Measurements from ENCODE around the gene SEL1L.
A peak's percentile ranks its signal among the peaks of the same experiment; 100 is the strongest.
"Not testable (repeated sequence)": the region's sequence is repeated elsewhere in the genome, so short reads cannot be mapped to it uniquely, and the experiment has no call there.

SEL1L gene

GRCh38 chr14:81446279-81447007 is 87.2 kb downstream of the SEL1L start:
- DNase-seq: no peak

DNA sequence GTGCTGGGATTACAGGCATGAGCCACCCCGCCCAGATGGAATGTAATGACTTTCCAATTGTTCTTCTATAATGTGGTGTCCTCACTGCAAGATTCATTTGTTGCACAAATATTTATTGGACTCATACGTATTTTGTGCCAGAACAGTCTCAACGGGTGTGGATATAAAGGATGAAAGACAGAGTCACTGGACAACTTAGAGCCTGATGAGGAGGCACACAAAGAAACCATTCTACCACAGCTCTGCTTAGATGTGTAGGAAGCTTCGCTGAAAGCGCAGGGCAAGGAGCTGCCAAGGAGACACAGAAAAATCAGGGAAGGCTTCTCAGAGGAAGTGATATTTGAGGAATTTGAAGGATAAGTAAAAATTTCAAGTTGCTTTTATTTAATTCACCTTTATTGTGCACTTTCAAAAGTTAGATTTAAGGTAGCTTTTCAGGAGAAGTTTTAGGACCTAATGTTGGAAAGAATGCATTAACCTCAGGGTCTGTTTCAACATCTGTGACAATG is 92.0 kb downstream of the SEL1L start:
- no peak for DNase-seq

DNA sequence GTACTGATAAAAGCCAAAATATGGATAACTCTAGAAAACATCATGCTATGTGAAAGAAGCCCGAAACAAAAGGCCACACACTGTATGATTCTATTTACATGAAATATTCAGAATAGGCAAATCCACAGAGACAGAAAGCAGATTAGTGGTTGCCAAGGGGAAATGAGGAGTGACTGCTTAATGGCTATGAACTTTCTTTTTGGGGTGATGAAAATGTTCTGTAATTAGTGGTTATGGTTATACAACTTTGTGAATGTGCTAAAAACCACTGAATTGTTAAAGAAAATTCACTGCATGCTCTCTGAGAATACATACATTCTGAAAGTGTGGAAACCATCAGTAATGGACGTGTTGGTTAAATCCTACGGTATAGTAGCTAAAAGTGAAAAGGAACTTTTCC is 93.6 kb downstream of the SEL1L start:
- DNase-seq: no peak

- no peak for DNase-seq
These were observed 96.4 kb downstream of the SEL1L start for GRCh38 chr14:81437244-81437643.

- peak; percentile 64 for DNase-seq
These were observed 97.1 kb downstream of the SEL1L start for GRCh38 chr14:81436296-81437138.

DNA sequence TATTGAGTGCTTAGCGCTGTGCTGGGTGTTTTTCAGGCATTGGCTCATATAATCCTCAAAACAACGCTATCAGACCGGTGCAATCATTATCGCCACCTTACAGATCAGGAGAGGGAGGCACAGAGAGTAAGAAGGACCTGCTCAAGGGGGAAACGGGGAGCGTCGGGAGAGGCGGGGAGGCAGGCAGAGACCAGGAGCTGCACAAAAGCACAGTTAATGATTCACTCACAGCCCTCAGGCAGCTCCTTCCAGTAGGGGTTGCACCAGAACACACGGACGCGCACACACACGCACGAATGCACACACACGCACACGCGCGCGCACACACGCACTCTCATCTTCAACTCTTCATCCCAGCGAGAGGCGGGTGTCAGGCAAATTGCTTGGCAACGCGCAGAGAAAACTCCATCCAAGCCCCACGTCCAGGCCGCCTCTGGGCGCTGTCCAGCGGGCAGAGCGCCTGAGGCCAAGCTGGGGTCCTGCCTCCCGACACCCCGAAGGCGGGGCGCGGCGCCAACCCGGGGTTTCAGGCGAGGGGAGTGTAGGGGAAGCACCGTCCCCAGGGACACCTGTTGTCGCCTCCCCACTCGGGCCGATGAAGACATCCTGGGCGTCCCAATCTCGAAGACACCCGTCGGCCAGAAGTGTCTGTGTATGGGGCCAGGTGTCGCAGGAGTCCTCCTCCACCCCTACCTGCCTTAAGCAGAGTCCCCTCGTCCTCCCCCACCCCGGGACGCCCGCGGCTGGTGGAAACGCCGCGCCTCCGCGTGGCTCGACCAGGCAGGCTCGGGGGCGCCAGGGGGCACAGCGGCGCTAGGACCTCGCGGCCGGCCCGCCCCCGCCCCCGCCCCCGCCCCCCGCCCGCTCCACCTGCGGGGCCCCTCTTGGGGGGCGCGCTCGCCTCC is 98.0 kb downstream of the SEL1L start:
- peak; percentile 36 for DNase-seq

GRCh38 chr14:81435048-81435390 is 98.6 kb downstream of the SEL1L start:
- no peak for DNase-seq

GRCh38 chr14:81434230-81434629 is 99.4 kb downstream of the SEL1L start:
- no peak for DNase-seq

- no peak for DNase-seq
These were observed 100.3 kb downstream of the SEL1L start for GRCh38 chr14:81433378-81433777.

DNA sequence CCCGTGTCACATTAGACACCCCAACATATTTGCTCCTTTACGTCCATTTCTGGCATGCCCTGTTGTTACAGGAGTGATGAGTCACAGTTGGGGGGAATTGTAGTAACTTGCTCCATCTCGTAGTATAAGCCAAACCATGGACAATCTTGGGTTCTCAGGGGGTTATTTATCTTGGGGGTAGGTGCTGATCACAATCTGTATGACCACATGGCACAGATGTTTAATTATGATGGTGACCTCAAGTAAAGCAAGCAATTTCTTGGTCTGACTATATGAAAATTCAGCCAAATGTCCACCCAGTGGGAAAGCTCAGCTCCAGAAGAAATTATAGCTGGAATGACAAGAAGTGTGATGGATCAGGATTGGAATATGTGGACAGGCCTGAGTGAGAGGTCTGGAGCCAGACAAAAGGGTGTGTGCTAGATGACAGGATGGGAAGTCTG is 101.4 kb downstream of the SEL1L start:
- DNase-seq: peak; percentile 30

DNA sequence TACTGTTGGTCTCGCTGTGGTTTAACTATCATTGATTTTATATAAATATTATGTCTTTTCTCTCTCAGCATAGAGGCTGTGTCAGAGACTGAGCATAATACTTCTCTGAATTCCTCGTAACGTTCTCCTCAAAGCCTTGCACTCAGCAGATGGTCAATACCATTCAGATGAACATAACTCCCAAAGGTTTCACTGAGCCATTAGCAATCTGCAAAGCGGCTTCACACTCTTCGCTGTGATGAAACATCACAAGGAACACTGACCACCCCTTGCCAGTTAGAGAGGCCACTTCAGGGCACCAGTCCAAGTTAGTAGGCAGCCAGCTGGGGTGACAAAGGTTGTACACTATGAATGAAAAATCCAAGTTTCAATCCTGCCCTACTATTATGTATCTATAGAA is 103.4 kb downstream of the SEL1L start:
- no peak for DNase-seq

DNA sequence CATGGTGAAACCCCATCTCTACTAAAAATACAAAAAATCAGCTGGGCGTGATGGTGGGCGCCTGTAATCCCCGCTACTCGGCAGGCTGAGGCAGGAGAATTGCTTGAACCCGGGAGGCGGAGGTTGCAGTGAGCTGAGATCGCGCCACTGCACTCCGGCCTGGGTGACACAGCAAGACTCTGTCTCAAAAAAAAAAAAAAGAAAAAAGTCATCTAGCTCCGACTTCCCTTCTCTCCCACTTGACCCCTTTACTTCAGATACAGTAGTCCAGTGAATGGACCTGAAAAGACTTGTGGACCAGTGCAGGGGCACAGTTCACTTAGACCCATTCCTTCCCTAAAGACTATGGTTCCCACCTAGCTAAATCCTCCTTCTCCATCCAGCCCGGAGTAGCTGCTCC is 103.9 kb downstream of the SEL1L start:
- not testable (repeated sequence) for DNase-seq

- no peak for DNase-seq
These were observed 104.6 kb downstream of the SEL1L start for GRCh38 chr14:81429028-81429427.

DNA sequence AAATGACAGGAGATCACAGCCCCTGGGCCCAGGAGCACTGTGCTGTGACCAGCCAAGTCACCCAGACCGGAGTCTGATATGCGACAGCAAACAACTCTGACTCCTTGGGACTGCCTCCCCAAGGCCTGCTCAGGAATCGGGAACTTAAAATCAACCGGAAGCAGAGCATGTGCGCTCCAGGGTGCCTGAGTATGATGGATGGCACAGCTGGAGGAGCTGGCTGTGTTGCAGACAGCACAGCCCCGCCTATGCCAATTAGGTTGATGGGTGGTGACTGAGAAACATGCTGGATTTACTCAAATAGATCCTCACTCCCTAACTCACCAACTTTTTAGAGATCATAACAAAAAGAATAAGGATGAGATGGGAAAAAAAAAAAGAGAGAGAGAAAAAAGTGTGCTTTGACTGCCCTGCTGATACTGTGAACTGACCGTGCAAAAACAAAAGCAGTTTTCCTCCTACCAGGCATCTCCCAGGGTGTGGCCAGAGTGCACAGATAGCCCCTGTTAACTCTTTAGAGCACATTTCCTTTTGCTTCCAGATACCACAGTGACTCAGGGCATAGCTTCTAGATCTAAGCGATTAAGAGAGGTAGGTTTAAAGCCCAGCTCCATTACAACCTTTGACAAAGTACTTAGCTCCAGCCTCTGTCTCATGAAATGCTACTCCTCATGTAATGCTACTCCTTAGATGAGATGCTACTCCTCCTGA is 106.2 kb downstream of the SEL1L start:
- no peak for DNase-seq

DNA sequence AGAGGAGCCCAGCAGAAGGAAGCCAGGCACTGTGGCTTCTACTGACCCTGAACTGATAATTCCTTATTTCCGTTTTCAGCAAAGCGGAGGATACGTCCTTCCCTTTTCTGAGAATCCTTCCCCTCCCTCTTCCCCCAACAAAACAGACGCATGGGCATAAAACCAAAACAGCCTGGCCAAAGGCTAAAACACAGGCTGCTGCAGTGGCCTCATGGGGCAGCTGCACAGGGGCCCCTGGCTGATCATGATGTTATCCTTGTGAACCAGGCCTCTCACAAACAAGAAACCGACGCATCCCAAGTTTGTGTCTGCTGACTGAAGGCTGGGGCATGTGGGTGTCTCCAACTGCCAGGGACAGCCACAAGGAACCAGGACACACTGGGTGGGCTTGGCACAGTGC is 110.1 kb downstream of the SEL1L start:
- no peak for DNase-seq
